Nephron progenitor cell (in vitro differentiated cells): Measurements from ENCODE around the gene MRPL12.

ENCODE experiments used
- DNase-seq: peaks from one replicate; pipeline ENCODE4 v3.0.0; 2021
- H3K27ac Mint-ChIP-seq: 2 replicates; pipeline ENCODE4 v1.8.0; 2021; ENCODE audit warnings: mild to moderate bottlenecking, moderate library complexity, mixed read lengths
- H3K27me3 Mint-ChIP-seq: 2 replicates; pipeline ENCODE4 v1.8.0; 2021; ENCODE audit warnings: mild to moderate bottlenecking, low read depth, mixed read lengths; ENCODE audit not compliant: poor library complexity
- H3K36me3 Mint-ChIP-seq: 2 replicates; pipeline ENCODE4 v1.8.0; 2021; ENCODE audit warnings: low read depth, mixed read lengths
- H3K4me1 Mint-ChIP-seq: 2 replicates; pipeline ENCODE4 v1.8.0; 2021; ENCODE audit warnings: mixed read lengths
- H3K4me3 Mint-ChIP-seq: 2 replicates; pipeline ENCODE4 v1.8.0; 2021; ENCODE audit warnings: mild to moderate bottlenecking, moderate library complexity, mixed read lengths
- H3K9me3 Mint-ChIP-seq: 2 replicates; pipeline ENCODE4 v1.8.0; 2021; ENCODE audit warnings: mild to moderate bottlenecking, moderate library complexity, mixed read lengths
- TF ChIP-seq, protein P1 (sequence below): fragments of 200-600 bp; sonication (generic); IDR thresholded peaks from 2 replicates; pipeline ENCODE4 v1.5.0; 2021; ENCODE audit warnings: antibody characterized with exemption

Gene MRPL12

DNA sequence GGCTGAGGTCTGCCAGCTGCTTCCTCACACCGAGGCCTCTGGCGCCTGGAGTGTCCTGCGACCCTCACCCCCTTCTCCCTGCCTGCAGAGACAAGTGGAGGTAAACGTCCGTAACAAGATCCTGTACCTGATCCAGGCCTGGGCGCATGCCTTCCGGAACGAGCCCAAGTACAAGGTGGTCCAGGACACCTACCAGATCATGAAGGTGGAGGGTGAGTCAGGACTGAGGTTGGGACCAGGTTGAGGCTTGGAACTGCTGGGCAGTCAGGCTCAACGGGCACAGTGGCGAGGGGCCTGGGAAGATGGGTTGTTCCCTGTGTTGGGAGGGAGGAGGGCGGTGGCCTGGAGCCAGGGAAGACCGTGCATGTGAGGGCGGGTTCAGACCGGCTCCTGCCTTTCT is 14.6 kb upstream of the MRPL12 start:
- Mint-ChIP-seq H3K36me3 (peaks cover 11% of the 10 kb centered on the region), H3K27ac (peak overlapping the region; percentile 79), H3K4me1 (peaks cover 15% of the 10 kb centered on the region), H3K4me3 (no peak overlapping the region), H3K27me3 (peaks cover 2% of the 10 kb centered on the region), H3K9me3 (no peaks in the 10 kb centered on the region)
- TF ChIP-seq, protein P1, sequence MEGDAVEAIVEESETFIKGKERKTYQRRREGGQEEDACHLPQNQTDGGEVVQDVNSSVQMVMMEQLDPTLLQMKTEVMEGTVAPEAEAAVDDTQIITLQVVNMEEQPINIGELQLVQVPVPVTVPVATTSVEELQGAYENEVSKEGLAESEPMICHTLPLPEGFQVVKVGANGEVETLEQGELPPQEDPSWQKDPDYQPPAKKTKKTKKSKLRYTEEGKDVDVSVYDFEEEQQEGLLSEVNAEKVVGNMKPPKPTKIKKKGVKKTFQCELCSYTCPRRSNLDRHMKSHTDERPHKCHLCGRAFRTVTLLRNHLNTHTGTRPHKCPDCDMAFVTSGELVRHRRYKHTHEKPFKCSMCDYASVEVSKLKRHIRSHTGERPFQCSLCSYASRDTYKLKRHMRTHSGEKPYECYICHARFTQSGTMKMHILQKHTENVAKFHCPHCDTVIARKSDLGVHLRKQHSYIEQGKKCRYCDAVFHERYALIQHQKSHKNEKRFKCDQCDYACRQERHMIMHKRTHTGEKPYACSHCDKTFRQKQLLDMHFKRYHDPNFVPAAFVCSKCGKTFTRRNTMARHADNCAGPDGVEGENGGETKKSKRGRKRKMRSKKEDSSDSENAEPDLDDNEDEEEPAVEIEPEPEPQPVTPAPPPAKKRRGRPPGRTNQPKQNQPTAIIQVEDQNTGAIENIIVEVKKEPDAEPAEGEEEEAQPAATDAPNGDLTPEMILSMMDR = no peak
- DNase-seq = no peak

DNA sequence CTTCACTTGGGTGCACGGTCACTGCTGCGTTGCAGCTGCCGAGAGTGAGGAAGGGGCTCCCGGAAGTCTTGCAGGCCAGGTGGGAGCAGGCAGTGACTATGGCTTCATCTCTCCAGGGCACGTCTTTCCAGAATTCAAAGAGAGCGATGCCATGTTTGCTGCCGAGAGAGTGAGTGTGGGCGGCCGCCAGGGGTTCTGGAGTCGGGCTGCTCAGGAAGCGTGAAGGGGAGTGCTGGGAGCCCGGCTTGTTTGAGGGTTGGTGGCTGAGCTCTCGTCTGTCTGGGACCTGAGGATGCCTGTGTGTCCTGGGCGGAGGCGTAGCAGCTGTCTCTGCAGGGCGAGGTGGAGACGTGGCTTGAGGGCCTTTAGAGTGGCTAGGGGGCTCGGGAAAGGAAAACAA is 13.1 kb upstream of the MRPL12 start:
- Mint-ChIP-seq H3K27ac (no peak overlapping the region), H3K4me1 (peaks cover 6% of the 10 kb centered on the region), H3K27me3 (peaks cover 2% of the 10 kb centered on the region)

GRCh38 chr17:81690549-81690948 is 12.6 kb upstream of the MRPL12 start:
- peaks cover 2% of the 10 kb centered on the region for H3K27me3 Mint-ChIP-seq

More for the DNA sequence above, 13.1 kb upstream of the MRPL12 start:
- peaks cover 11% of the 10 kb centered on the region for H3K36me3 Mint-ChIP-seq
- no peaks in the 10 kb centered on the region for H3K9me3 Mint-ChIP-seq
- H3K4me3 Mint-ChIP-seq = no peak overlapping the region
- TF ChIP-seq, protein P1 = no peak
- DNase-seq = no peak

DNA sequence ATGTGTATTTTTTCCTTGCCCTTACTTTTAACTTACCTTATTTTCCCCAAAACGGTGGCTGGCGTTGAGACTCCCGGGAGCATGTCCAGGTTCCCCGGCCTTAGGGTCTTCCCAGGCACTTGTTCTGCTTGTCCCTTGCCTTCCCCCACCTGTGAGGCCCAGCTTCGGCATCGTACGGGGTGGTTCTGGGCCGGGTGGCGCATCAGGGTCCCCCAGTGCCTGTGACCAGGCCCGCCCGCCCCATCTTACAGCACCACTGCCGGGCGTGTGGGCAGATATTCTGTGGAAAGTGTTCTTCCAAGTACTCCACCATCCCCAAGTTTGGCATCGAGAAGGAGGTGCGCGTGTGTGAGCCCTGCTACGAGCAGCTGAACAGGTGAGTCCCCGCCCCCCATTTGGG is 12.0 kb upstream of the MRPL12 start:
- Mint-ChIP-seq H3K27me3 (peaks cover 2% of the 10 kb centered on the region), H3K4me3 (no peak overlapping the region), H3K9me3 (no peaks in the 10 kb centered on the region), H3K27ac (no peak overlapping the region), H3K36me3 (peaks cover 8% of the 10 kb centered on the region), H3K4me1 (no peaks in the 10 kb centered on the region)
- DNase-seq = no peak
- TF ChIP-seq, protein P1 = no peak

More at GRCh38 chr17:81690549-81690948, 12.6 kb upstream of the MRPL12 start:
- Mint-ChIP-seq H3K36me3 (peaks cover 11% of the 10 kb centered on the region), H3K27ac (no peak overlapping the region), H3K4me1 (peaks cover 2% of the 10 kb centered on the region), H3K4me3 (no peak overlapping the region), H3K9me3 (no peaks in the 10 kb centered on the region)
- no peak for DNase-seq
- TF ChIP-seq, protein P1 = no peak

- no peak overlapping the region for H3K27ac Mint-ChIP-seq
- peaks cover 5% of the 10 kb centered on the region for H3K36me3 Mint-ChIP-seq
- TF ChIP-seq, protein P1 = no peak
- no peaks in the 10 kb centered on the region for H3K9me3 Mint-ChIP-seq
- no peak overlapping the region for H3K4me3 Mint-ChIP-seq
- DNase-seq = no peak
- peaks cover 2% of the 10 kb centered on the region for H3K27me3 Mint-ChIP-seq
- H3K4me1 Mint-ChIP-seq = no peaks in the 10 kb centered on the region
Measured at GRCh38 chr17:81691608-81692007, 11.6 kb upstream of the MRPL12 start.

GRCh38 chr17:81693509-81694210 is 9.5 kb upstream of the MRPL12 start:
- no peak for DNase-seq
- TF ChIP-seq, protein P1 = no peak
- Mint-ChIP-seq H3K27ac (no peak overlapping the region), H3K4me3 (no peak overlapping the region), H3K9me3 (peaks cover 3% of the 10 kb centered on the region), H3K27me3 (no peaks in the 10 kb centered on the region), H3K36me3 (peaks cover 24% of the 10 kb centered on the region), H3K4me1 (no peaks in the 10 kb centered on the region)
